Calu3 (cell line): ENCODE results near the gene BRSK2. TPM values are rescaled to one million over a fixed set of nuclear protein-coding genes. Genes with fewer than 3 reads are reported as not detected.

ENCODE experiments used
- BruUV-seq: library from RNA; stranded (reverse); fragments of 400-500 nt; replicated peaks from 2 replicates; lab custom pipeline; 2021; lab: Mats Ljungman, UMichigan
- CTCF ChIA-PET: fragments of 300-600 bp; sonication (Branson Sonifier 250); formaldehyde crosslinking; loops from one replicate; lab custom pipeline; 2022; ENCODE audit warnings: antibody characterized with exemption; lab: Charles Lee
- DNase-seq: peaks from one replicate; pipeline ENCODE4 v3.0.0; 2022
- H3K27ac Mint-ChIP-seq: one replicate; pipeline ENCODE4 v1.8.0; 2022; ENCODE audit warnings: mixed read lengths; ENCODE audit not compliant: unreplicated experiment
- H3K27me3 Mint-ChIP-seq: one replicate; pipeline ENCODE4 v1.8.0; 2022; ENCODE audit warnings: mixed read lengths; ENCODE audit not compliant: unreplicated experiment
- H3K36me3 Mint-ChIP-seq: one replicate; pipeline ENCODE4 v1.8.0; 2022; ENCODE audit warnings: mild to moderate bottlenecking, moderate library complexity, mixed read lengths; ENCODE audit not compliant: insufficient read depth, unreplicated experiment
- H3K4me1 Mint-ChIP-seq: one replicate; pipeline ENCODE4 v1.8.0; 2022; ENCODE audit warnings: mild to moderate bottlenecking, low read depth, mixed read lengths; ENCODE audit not compliant: unreplicated experiment
- H3K4me3 Mint-ChIP-seq: one replicate; pipeline ENCODE4 v1.8.0; 2022; ENCODE audit warnings: mild to moderate bottlenecking, low read depth, moderate library complexity, mixed read lengths; ENCODE audit not compliant: unreplicated experiment
- H3K9me3 Mint-ChIP-seq: one replicate; pipeline ENCODE4 v1.8.0; 2022; ENCODE audit warnings: low read depth, mixed read lengths; ENCODE audit not compliant: unreplicated experiment
- CTCF ChIP-seq: fragments of 200-600 bp; IDR thresholded peaks from one replicate; pipeline ENCODE4 v1.8.0; 2022; ENCODE audit warnings: antibody characterized with exemption; ENCODE audit not compliant: unreplicated experiment
- intact Hi-C: fragments of 100-400 bp; cut with micrococcal nuclease; formaldehyde crosslinking; loops from one replicate; pipeline ENCODE4 v1.10.0; 2022; ENCODE audit not compliant: unreplicated experiment
- total RNA-seq: library from RNA; stranded (reverse); gene quantifications from 2 replicates; pipeline ENCODE4 v1.2.3, GENCODE V29; 2022

BRSK2 gene
- total RNA-seq, 1 experiment from 2014 or later: 2.6 TPM

DNA sequence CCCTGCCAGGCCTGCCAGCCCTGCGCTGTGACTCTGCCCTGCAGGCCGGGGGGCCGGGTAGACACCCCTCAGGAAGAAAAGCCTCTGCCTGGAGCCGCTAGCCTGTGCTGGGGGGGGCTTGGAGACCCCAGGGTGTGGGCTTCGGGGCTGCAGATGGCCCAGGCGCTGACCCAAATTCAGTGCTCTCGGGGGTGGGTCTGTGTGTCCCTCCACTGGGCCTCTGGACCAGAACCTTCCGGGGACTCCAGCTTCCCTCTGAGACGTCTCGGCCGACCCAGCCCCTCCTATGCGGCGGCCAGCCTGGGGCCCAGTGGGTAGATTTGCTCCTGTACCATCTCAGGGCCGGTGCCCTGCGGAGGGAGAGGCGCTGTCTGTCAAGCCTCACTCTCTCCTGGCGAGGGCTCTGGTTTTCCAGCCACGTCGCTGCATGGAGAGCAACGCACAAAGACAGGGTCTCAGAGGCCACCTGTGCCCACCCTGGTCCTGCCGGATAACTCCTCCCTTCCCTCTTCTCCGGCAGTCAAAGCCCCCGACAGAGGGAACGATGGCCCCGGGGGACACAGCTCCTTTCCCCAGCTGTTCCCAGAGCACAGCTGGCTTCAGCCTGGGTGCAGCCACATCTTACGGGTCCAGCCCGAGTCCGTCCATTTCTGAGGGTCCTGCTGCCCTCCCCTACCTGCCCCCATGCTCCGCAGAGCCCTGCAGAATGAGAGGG, 40.2 kb upstream of the BRSK2 start:
- no peak for TF ChIP-seq CTCF
- DNase-seq: no peak
- Mint-ChIP-seq H3K4me1 (no peaks in the 10 kb centered on the region), H3K4me3 (no peak overlapping the region), H3K27me3 (peaks cover 71% of the 10 kb centered on the region), H3K9me3 (no peaks in the 10 kb centered on the region), H3K27ac (no peak overlapping the region), H3K36me3 (peaks cover 5% of the 10 kb centered on the region)
- CTCF ChIA-PET: no interaction called here
- no TSS peak for BruUV-seq
- intact Hi-C loops: no loop called here

- H3K36me3 Mint-ChIP-seq: peaks cover 5% of the 10 kb centered on the region
- intact Hi-C loops: no loop called here
- H3K4me3 Mint-ChIP-seq: no peak overlapping the region
- CTCF ChIA-PET: no interaction called here
- no peaks in the 10 kb centered on the region for H3K4me1 Mint-ChIP-seq
- peaks cover 76% of the 10 kb centered on the region for H3K27me3 Mint-ChIP-seq
- no peak overlapping the region for H3K27ac Mint-ChIP-seq
- BruUV-seq: no TSS peak
- no peak for TF ChIP-seq CTCF
- no peaks in the 10 kb centered on the region for H3K9me3 Mint-ChIP-seq
- DNase-seq: no peak
Observed at GRCh38 chr11:1350086-1350725, 39.5 kb upstream of the BRSK2 start.

GRCh38 chr11:1351278-1351937, 38.3 kb upstream of the BRSK2 start:
- Mint-ChIP-seq H3K4me1 (peaks cover 6% of the 10 kb centered on the region), H3K4me3 (no peak overlapping the region), H3K36me3 (peaks cover 5% of the 10 kb centered on the region), H3K27me3 (peaks cover 76% of the 10 kb centered on the region), H3K9me3 (no peaks in the 10 kb centered on the region), H3K27ac (no peak overlapping the region)
- DNase-seq: no peak
- CTCF ChIA-PET: no interaction called here
- TF ChIP-seq CTCF: no peak
- intact Hi-C loops: loop anchor here (1.0 kb wide), 1 partner anchor 12 kb away; no protein-coding TSS in a partner anchor
- no TSS peak for BruUV-seq

DNA sequence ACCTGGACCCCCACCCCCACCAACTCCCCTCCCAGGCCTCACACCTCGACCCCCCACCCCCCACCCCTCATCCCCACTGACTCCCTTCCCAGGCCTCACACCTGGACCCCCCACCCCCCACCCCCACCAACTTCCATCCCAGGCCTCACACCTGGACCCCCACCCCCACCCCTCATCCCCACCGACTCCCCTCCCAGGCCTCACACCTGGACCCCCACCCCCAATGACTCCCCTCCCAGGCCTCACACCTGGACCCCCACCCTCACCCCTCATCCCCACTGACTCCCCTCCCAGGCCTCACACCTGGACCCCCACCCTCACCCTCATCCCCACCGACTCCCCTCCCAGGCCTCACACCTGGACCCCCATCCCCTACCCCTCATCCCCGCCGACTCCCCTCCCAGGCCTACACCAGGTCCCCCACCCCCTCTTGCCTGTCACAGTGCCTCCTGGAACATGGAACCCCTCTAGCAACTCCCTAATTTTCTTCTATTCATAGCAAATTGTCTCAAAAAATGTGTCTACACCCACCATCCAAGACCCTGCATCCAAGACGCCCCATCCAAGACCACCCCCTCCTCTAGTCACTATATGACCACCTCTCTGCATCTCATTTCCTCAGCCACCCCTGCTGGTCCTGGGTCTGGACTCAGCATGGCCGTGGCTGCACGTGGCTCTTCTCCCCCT, 36.9 kb upstream of the BRSK2 start:
- no peak overlapping the region for H3K27ac Mint-ChIP-seq
- DNase-seq: no peak

More for the DNA sequence above, 36.9 kb upstream of the BRSK2 start:
- no TSS peak for BruUV-seq
- CTCF ChIA-PET: no interaction called here
- intact Hi-C loops: no loop called here
- peaks cover 5% of the 10 kb centered on the region for H3K36me3 Mint-ChIP-seq
- no peak overlapping the region for H3K4me3 Mint-ChIP-seq
- peaks cover 12% of the 10 kb centered on the region for H3K4me1 Mint-ChIP-seq
- peaks cover 87% of the 10 kb centered on the region for H3K27me3 Mint-ChIP-seq
- H3K9me3 Mint-ChIP-seq: no peaks in the 10 kb centered on the region
- no peak for TF ChIP-seq CTCF
